Sigmoid colon (tissue), 4 donors: ENCODE measurements around the gene FRRS1L.

Experiments
- CTCF ChIP-seq, 4 experiments: fragments of 450-650 bp in 3 of 4; fragments of 200-600 bp in 1 of 4; IDR thresholded peaks; one replicate each; pipeline ENCODE4 v1.5.1; 2016 to 2019; ENCODE audit warnings: antibody characterized with exemption in 4 of 4, mild to moderate bottlenecking in 3 of 4, moderate library complexity in 2 of 4
- EP300 ChIP-seq, 4 donors: sonication (generic); formaldehyde crosslinking; IDR thresholded peaks; one replicate each; pipeline ENCODE4 v1.6.1; 2017; ENCODE audit warnings: antibody characterized with exemption in 4 of 4

- no peak for TF ChIP-seq CTCF (IDR thresholded peaks at IDR 0.05)
- no peak for TF ChIP-seq EP300 (IDR thresholded peaks at IDR 0.05)
Observed at GRCh38 chr9:109163194-109163593, 3.9 kb downstream of the FRRS1L start.
